ENCODE measurements around the gene NUP50.

Gene NUP50

DNA sequence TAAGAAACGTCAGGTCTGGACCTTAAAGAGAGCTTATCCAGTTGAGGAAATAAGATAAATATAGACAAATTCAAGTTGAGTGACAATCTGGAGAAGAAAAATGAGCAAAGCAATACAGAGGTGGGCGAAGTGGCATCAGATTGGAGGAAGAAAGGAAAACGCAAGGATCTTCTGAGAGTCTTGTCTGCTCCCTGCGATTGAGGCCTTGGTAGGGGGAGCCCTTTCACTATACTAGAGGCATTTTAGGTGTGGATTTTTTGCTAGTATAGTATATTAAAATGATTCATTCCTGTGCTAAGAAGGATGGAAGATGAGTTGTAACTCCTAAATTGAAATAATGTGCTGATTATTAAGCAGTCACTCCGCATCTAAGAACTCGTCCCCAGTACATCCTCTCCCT, 8.1 kb downstream of the NUP50 start:
- DNase-seq (ENCODE audit: low read depth), result no peak
- TF ChIP-seq, protein P1, sequence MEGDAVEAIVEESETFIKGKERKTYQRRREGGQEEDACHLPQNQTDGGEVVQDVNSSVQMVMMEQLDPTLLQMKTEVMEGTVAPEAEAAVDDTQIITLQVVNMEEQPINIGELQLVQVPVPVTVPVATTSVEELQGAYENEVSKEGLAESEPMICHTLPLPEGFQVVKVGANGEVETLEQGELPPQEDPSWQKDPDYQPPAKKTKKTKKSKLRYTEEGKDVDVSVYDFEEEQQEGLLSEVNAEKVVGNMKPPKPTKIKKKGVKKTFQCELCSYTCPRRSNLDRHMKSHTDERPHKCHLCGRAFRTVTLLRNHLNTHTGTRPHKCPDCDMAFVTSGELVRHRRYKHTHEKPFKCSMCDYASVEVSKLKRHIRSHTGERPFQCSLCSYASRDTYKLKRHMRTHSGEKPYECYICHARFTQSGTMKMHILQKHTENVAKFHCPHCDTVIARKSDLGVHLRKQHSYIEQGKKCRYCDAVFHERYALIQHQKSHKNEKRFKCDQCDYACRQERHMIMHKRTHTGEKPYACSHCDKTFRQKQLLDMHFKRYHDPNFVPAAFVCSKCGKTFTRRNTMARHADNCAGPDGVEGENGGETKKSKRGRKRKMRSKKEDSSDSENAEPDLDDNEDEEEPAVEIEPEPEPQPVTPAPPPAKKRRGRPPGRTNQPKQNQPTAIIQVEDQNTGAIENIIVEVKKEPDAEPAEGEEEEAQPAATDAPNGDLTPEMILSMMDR (IDR thresholded peaks at IDR 0.05; ENCODE audit: control insufficient read depth, extremely low read depth, insufficient read depth), result no peak
- H3K4me3 ChIP-seq (ENCODE audit: low read depth, low read length), result no peak overlapping the region

DNA sequence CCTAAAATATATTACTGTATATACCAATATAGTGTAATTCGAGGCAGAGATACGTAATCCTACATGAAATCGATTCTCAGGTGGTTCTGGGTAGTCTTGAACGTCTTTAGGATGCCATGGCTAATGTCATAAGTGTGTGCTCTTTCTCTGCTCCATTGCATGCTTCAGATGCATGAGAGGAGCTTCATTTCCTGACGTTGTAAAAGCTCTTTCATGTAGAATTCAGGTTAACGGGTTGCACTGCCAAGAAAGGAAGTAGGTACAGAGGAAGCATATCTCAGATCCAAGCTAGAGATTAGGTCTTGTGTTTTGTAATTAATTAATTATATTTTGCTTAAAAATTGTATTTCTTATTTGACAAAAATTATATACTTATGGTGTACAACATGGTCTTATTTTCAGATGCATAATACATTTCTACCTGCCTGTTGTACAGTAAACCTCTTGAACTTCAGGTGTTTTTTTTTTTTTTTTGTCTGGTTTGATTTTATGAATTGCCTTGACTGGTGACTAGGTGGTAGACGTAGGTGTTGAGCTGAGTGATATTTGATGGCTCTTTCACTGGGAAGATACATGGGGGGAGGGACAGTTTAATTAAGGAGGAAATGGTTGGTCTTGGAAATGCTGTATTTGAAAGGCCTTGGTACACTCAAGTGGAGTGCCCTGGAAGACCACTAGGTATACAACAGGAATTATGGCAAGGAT, 9.3 kb downstream of the NUP50 start:
- TF ChIP-seq, protein P1 (IDR thresholded peaks at IDR 0.05; ENCODE audit: control insufficient read depth, extremely low read depth, insufficient read depth), result no peak
- H3K4me3 ChIP-seq (ENCODE audit: low read depth, low read length), result no peak overlapping the region
- no peak for DNase-seq (ENCODE audit: low read depth)

DNA sequence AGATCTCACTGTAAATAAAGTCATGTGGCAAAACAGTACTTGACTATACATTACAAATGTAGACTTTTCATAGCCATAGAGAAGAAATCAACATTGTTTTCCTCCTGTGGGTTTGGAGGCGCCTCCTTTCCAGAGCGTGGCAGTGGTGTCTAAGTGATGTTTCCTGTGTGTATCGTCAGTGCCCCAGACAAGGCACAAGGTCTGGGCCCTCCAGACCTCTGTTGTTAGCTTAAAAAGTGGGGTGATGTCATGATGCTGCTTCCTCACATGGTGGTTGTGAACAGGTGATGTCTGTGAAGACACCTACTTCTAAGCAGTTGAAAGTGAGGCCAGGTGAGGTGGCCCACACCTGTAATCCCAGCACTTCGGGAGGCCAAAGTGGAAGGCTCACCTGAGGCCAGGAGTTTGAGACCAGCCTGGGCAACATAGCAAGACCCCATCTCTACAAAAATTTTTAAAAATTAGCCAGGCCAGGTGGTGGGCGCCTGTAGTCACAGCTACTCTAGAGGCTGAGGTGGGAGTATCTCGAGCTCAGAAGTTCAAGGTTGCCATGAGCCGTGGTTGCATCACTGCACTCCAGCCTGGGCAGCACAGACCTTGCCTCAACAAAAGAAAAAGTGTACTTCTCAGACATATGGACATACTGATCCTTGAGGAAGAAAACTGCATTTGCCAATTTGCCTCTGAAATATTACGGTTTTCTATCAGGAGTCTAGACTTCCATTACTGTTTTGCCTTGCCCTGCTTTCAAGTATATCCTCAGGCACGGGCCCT, 15.7 kb downstream of the NUP50 start:
- DNase-seq (ENCODE audit: low read depth), result no peak
- H3K4me3 ChIP-seq (ENCODE audit: low read depth, low read length), result no peak overlapping the region
- TF ChIP-seq, protein P1 (IDR thresholded peaks at IDR 0.05; ENCODE audit: control insufficient read depth, extremely low read depth, insufficient read depth), result no peak

DNA sequence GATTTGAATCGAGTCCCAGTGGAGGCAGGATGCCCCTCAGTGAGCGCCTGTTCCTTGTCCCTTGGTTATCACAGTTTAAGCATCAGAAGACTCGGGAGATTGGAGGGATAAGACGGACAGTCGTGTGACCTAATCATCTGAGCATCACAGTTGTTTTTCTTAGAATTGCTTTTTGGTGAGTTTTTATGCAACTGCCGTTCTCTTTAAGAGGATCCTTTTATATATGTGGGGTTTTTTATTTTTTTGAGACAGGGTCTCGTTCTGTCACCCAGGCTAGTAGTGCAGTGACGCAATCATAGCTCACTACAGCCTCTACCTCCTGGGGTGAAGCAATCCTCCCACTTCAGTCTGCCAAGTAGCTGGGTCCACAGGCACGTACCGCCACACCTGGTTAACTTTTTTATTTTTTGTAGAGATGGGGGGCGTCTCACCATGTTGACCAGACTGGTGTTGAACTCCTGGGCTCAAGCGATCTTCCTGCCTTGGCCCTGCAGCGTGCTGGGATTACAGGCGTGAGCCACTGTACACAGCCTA, 16.5 kb downstream of the NUP50 start:
- DNase-seq (ENCODE audit: low read depth), result no peak
- TF ChIP-seq, protein P1 (IDR thresholded peaks at IDR 0.05; ENCODE audit: control insufficient read depth, extremely low read depth, insufficient read depth), result no peak
- no peak overlapping the region for H3K4me3 ChIP-seq (ENCODE audit: low read depth, low read length)

DNA sequence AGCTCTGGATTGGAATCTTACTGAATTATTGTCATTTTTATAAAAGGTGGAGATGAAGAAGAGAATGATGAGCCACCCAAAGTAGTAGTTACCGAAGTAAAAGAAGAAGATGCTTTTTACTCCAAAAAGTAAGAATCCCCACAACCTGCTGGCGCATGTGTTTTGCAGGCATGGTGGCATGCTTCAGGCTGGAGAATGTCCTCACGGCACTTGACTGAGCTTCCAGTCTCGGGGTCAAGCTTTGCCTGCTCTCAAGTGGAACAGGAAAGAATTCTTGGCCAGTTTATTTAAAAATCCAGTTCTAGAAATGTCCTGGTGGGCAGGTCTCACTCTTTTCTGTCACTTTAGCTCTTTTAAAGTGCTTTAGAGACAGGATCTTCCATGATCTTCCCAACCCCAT, 17.5 kb downstream of the NUP50 start:
- TF ChIP-seq, protein P1 (IDR thresholded peaks at IDR 0.05; ENCODE audit: control insufficient read depth, extremely low read depth, insufficient read depth), result no peak
- no peak for DNase-seq (ENCODE audit: low read depth)
- H3K4me3 ChIP-seq (ENCODE audit: low read depth, low read length), result no peak overlapping the region

DNA sequence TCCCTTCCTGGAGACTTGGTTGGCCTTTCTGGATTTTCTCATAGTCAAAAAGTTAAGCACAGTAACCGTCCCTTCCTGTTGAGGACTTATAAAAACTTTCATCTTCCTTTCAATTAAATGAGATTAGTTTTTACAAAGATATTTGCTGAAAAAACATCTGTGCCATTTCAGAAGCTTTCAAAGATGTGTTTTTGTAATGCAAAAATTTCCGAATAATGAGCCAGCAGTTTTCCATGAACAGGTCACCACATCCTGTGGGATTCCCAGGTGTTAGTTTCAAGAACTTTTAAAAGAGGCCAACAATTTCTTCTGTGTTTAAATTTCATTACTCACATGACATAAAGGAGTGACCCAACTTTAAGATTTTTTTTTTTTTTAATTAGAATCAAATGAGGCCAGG, 18.0 kb downstream of the NUP50 start:
- DNase-seq (ENCODE audit: low read depth), result no peak
- no peak overlapping the region for H3K4me3 ChIP-seq (ENCODE audit: low read depth, low read length)
- TF ChIP-seq, protein P1 (IDR thresholded peaks at IDR 0.05; ENCODE audit: control insufficient read depth, extremely low read depth, insufficient read depth), result no peak
